ENCODE results near the gene ARHGAP9. TPM values are rescaled to one million over a fixed set of nuclear protein-coding genes. Genes with fewer than 3 reads are reported as not detected.

Gene ARHGAP9
- total RNA-seq, 1 experiment from 2014 or later = 3.6 TPM

DNA sequence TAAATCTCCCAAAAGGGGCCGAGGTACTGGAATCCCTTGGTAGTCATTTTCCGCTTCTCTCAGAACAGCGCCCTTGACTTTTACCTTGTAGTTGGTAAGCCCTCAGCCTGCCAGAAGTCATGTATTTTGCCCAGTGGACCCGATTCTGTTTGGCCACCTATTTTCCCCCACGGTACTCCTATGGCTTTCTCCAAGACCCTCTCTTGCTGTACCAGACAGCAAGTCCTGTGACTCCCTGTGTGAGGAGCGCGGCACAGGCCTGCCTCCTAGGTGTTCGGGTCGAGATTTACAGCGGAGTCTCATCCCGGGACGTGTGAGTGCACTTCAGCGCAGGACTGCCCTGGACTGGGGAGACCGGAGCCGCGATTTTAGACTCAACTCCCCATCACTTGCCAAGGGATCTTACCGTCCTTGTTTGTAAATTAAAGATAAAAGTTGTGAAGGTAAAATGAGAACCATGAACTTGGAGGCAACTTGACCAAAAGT, 41.9 kb upstream of the ARHGAP9 start:
- ATAC-seq = peak; percentile 3; the same call in 1 of the 2 replicates

More for the DNA sequence above, 41.9 kb upstream of the ARHGAP9 start:
- Mint-ChIP-seq H3K36me3 (peaks cover 24% of the 10 kb centered on the region), H3K27ac (peak overlapping the region; percentile 91), H3K27me3 (ENCODE audit: low read depth) (peaks cover 3% of the 10 kb centered on the region; the same call in 1 of the 2 replicates), H3K9me3 (no peaks in the 10 kb centered on the region), H3K4me1 (peaks cover 42% of the 10 kb centered on the region), H3K4me3 (peak overlapping the region; percentile 96)
- TF ChIP-seq SOX15 (CRISPR knock-in tag; IDR thresholded peaks at IDR 0.05) (no peak), EMX1 (CRISPR knock-in tag; IDR thresholded peaks at IDR 0.05) (no peak), PRRX2 (CRISPR knock-in tag; IDR thresholded peaks at IDR 0.05) (no peak), NR1H2 (CRISPR knock-in tag; IDR thresholded peaks at IDR 0.05) (no peak), FOXP1 (CRISPR knock-in tag; IDR thresholded peaks at IDR 0.05; ENCODE audit: borderline replicate concordance) (no peak), ZNF671 (CRISPR knock-in tag; IDR thresholded peaks at IDR 0.05) (no peak), TCF7 (CRISPR knock-in tag; IDR thresholded peaks at IDR 0.05; ENCODE audit: low read depth) (no peak), SMAD3 (CRISPR knock-in tag; IDR thresholded peaks at IDR 0.05; ENCODE audit: borderline replicate concordance) (no peak), RORB (CRISPR knock-in tag; IDR thresholded peaks at IDR 0.05) (no peak), MXD4 (CRISPR knock-in tag; IDR thresholded peaks at IDR 0.05; ENCODE audit: borderline replicate concordance) (no peak), ZNF317 (CRISPR knock-in tag; IDR thresholded peaks at IDR 0.05; ENCODE audit: borderline replicate concordance, low read depth) (no peak), KAT7 (CRISPR knock-in tag; IDR thresholded peaks at IDR 0.05; ENCODE audit: borderline replicate concordance) (no peak)
- TF ChIP-seq, protein P1, sequence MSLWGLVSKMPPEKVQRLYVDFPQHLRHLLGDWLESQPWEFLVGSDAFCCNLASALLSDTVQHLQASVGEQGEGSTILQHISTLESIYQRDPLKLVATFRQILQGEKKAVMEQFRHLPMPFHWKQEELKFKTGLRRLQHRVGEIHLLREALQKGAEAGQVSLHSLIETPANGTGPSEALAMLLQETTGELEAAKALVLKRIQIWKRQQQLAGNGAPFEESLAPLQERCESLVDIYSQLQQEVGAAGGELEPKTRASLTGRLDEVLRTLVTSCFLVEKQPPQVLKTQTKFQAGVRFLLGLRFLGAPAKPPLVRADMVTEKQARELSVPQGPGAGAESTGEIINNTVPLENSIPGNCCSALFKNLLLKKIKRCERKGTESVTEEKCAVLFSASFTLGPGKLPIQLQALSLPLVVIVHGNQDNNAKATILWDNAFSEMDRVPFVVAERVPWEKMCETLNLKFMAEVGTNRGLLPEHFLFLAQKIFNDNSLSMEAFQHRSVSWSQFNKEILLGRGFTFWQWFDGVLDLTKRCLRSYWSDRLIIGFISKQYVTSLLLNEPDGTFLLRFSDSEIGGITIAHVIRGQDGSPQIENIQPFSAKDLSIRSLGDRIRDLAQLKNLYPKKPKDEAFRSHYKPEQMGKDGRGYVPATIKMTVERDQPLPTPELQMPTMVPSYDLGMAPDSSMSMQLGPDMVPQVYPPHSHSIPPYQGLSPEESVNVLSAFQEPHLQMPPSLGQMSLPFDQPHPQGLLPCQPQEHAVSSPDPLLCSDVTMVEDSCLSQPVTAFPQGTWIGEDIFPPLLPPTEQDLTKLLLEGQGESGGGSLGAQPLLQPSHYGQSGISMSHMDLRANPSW (CRISPR knock-in tag; conservative IDR thresholded peaks at IDR 0.05; ENCODE audit: low read depth) = no peak
- TF ChIP-seq, protein P2, sequence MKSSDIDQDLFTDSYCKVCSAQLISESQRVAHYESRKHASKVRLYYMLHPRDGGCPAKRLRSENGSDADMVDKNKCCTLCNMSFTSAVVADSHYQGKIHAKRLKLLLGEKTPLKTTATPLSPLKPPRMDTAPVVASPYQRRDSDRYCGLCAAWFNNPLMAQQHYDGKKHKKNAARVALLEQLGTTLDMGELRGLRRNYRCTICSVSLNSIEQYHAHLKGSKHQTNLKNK (CRISPR knock-in tag; IDR thresholded peaks at IDR 0.05) = no peak
- TF ChIP-seq, protein P3, sequence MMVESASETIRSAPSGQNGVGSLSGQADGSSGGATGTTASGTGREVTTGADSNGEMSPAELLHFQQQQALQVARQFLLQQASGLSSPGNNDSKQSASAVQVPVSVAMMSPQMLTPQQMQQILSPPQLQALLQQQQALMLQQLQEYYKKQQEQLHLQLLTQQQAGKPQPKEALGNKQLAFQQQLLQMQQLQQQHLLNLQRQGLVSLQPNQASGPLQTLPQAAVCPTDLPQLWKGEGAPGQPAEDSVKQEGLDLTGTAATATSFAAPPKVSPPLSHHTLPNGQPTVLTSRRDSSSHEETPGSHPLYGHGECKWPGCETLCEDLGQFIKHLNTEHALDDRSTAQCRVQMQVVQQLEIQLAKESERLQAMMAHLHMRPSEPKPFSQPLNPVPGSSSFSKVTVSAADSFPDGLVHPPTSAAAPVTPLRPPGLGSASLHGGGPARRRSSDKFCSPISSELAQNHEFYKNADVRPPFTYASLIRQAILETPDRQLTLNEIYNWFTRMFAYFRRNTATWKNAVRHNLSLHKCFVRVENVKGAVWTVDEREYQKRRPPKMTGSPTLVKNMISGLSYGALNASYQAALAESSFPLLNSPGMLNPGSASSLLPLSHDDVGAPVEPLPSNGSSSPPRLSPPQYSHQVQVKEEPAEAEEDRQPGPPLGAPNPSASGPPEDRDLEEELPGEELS (CRISPR knock-in tag; IDR thresholded peaks at IDR 0.05) = no peak
- TF ChIP-seq, protein P4, sequence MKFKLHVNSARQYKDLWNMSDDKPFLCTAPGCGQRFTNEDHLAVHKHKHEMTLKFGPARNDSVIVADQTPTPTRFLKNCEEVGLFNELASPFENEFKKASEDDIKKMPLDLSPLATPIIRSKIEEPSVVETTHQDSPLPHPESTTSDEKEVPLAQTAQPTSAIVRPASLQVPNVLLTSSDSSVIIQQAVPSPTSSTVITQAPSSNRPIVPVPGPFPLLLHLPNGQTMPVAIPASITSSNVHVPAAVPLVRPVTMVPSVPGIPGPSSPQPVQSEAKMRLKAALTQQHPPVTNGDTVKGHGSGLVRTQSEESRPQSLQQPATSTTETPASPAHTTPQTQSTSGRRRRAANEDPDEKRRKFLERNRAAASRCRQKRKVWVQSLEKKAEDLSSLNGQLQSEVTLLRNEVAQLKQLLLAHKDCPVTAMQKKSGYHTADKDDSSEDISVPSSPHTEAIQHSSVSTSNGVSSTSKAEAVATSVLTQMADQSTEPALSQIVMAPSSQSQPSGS (CRISPR knock-in tag; IDR thresholded peaks at IDR 0.05; ENCODE audit: borderline replicate concordance, low read depth) = no peak
- TF ChIP-seq, protein P5, sequence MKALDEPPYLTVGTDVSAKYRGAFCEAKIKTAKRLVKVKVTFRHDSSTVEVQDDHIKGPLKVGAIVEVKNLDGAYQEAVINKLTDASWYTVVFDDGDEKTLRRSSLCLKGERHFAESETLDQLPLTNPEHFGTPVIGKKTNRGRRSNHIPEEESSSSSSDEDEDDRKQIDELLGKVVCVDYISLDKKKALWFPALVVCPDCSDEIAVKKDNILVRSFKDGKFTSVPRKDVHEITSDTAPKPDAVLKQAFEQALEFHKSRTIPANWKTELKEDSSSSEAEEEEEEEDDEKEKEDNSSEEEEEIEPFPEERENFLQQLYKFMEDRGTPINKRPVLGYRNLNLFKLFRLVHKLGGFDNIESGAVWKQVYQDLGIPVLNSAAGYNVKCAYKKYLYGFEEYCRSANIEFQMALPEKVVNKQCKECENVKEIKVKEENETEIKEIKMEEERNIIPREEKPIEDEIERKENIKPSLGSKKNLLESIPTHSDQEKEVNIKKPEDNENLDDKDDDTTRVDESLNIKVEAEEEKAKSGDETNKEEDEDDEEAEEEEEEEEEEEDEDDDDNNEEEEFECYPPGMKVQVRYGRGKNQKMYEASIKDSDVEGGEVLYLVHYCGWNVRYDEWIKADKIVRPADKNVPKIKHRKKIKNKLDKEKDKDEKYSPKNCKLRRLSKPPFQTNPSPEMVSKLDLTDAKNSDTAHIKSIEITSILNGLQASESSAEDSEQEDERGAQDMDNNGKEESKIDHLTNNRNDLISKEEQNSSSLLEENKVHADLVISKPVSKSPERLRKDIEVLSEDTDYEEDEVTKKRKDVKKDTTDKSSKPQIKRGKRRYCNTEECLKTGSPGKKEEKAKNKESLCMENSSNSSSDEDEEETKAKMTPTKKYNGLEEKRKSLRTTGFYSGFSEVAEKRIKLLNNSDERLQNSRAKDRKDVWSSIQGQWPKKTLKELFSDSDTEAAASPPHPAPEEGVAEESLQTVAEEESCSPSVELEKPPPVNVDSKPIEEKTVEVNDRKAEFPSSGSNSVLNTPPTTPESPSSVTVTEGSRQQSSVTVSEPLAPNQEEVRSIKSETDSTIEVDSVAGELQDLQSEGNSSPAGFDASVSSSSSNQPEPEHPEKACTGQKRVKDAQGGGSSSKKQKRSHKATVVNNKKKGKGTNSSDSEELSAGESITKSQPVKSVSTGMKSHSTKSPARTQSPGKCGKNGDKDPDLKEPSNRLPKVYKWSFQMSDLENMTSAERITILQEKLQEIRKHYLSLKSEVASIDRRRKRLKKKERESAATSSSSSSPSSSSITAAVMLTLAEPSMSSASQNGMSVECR (CRISPR knock-in tag; IDR thresholded peaks at IDR 0.05; ENCODE audit: borderline replicate concordance) = no peak
- TF ChIP-seq, protein P6, sequence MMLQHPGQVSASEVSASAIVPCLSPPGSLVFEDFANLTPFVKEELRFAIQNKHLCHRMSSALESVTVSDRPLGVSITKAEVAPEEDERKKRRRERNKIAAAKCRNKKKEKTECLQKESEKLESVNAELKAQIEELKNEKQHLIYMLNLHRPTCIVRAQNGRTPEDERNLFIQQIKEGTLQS (CRISPR knock-in tag; conservative IDR thresholded peaks at IDR 0.05) = no peak
- DNase-seq (ENCODE audit: low spot score) = peak; percentile 46
- CTCF ChIA-PET = no interaction called here
- POLR2A ChIA-PET = no interaction called here
